ENCODE data around the gene AGBL5.

AGBL5 gene

GRCh38 chr2:27079233-27080139, 28.0 kb downstream of the AGBL5 start:
- no peak for DNase-seq

GRCh38 chr2:27080140-27080469, 28.6 kb downstream of the AGBL5 start:
- no peak for DNase-seq

DNA sequence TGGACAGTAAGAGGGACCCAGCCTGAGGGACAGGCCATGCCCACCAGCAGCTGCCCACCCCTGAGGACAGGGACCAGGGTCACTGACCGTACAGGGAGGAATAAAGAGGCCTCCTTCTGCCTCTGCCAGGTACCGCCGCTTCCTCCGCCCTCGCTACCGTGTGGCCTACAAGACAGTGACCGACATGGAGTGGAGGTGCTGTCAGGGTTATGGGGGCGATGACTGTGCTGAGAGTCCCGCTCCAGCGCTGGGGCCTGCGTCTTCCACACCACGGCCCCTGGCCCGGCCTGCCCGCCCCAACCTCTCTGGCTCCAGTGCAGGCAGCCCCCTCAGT, 29.1 kb downstream of the AGBL5 start:
- DNase-seq: no peak

DNA sequence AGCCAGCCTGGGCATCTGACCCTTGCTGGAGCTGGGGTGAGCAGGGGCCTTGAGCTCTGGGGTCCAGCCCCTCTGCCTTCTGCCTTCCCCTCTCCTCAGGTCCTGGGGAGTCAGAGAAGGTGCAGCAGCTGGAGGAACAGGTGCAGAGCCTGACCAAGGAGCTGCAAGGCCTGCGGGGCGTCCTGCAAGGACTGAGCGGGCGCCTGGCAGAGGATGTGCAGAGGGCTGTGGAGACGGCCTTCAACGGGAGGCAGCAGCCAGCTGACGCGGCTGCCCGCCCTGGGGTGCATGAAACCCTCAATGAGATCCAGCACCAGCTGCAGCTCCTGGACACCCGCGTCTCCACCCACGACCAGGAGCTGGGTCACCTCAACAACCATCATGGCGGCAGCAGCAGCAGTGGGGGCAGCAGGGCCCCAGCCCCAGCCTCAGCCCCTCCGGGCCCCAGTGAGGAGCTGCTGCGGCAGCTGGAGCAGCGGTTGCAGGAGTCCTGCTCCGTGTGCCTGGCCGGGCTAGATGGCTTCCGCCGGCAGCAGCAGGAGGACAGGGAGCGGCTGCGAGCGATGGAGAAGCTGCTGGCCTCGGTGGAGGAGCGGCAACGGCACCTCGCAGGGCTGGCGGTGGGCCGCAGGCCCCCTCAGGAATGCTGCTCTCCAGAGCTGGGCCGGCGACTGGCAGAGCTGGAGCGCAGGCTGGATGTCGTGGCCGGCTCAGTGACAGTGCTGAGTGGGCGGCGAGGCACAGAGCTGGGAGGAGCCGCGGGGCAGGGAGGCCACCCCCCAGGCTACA, 30.7 kb downstream of the AGBL5 start:
- no peak for DNase-seq

GRCh38 chr2:27082773-27083409, 31.4 kb downstream of the AGBL5 start:
- DNase-seq: no peak

DNA sequence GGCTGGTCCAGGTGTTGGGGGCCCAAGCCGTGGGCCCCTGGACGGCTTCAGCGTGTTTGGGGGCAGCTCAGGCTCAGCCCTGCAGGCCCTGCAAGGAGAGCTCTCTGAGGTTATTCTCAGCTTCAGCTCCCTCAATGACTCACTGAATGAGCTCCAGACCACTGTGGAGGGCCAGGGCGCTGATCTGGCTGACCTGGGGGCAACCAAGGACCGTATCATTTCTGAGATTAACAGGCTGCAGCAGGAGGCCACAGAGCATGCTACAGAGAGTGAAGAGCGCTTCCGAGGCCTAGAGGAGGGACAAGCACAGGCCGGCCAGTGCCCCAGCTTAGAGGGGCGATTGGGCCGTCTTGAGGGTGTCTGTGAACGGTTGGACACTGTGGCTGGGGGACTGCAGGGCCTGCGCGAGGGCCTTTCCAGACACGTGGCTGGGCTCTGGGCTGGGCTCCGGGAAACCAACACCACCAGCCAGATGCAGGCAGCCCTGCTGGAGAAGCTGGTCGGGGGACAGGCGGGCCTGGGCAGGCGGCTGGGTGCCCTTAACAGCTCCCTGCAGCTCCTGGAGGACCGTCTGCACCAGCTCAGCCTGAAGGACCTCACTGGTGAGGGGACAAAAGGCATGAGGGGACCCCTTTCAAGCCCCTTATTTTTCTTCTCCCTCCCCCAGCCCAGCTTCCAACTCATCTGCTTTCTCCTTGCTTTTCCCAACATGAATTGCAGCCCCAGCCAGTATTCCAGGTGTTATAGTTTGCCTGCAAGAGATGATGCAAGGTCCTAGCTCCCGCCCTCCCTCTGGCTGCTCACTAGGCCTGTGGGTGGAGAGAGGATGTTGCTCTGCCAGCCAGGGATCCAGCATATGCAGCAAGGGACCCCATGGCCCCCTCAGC, 32.2 kb downstream of the AGBL5 start:
- DNase-seq: no peak

GRCh38 chr2:27084297-27085061, 33.0 kb downstream of the AGBL5 start:
- DNase-seq: no peak

DNA sequence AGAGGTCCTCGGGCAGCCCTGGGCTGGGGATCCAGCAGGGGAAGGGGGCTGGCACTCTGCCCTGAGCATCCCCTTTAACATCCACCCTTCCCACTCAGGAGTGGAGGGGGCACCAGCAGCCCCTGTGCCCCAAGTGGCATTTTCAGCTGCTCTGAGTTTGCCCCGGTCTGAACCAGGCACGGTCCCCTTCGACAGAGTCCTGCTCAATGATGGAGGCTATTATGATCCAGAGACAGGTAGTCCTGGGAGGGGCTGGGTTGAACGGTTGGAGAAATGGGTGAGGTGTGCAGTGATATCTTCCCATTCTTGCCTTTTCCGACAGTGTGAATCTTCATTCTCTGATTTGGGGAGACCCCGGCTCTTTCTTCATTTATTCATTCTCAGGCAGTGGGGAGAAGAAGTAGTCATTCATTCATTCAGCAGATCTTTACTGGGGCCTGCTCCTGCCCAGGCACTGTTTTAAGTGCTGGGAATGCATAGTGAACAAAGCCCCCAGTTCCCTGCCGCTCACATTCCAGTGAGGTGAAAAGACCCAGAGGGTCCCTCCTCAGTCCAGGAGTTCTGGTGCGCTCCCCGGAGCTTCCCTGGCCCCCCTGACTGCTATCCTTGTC, 33.7 kb downstream of the AGBL5 start:
- DNase-seq: no peak

DNA sequence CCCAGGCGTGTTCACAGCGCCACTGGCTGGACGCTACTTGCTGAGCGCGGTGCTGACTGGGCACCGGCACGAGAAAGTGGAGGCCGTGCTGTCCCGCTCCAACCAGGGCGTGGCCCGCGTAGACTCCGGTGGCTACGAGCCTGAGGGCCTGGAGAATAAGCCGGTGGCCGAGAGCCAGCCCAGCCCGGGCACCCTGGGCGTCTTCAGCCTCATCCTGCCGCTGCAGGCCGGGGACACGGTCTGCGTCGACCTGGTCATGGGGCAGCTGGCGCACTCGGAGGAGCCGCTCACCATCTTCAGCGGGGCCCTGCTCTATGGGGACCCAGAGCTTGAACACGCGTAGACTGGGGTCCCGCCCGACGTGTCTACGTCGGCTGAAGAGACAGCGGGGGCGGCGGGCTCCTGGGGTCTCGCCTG, 34.2 kb downstream of the AGBL5 start:
- no peak for DNase-seq

DNA sequence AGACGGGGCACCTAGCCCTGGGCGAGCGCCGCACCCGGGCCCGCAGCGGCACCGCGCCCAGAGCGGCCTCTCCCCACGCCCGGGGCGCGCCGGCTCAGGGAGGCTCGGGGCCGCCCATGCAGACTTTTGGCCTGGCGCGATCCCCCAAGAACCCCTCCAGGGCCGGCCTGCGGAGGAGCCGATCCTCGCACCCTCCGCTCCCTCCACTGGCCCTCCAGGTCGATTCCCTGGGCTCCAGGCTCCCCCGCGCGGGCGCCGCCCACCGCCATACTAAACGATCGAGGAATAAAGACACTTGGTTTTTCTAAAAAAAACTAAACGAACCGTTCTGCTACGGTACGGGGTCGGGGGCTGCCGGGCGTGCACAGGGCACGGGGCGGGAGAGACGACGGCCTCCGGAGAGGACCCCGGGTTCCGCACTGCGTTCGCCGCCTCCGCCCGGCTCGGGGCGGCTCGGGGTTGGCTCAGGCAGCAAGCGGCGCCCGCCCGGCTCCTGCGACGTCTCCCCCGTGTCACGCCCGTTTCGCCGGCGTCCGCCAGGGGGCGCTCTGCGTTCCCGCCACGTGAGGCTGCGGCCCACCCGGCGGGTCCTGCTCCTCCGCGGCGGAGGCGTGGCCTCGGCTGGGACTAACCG, 34.7 kb downstream of the AGBL5 start:
- peak; percentile 97 for DNase-seq

DNA sequence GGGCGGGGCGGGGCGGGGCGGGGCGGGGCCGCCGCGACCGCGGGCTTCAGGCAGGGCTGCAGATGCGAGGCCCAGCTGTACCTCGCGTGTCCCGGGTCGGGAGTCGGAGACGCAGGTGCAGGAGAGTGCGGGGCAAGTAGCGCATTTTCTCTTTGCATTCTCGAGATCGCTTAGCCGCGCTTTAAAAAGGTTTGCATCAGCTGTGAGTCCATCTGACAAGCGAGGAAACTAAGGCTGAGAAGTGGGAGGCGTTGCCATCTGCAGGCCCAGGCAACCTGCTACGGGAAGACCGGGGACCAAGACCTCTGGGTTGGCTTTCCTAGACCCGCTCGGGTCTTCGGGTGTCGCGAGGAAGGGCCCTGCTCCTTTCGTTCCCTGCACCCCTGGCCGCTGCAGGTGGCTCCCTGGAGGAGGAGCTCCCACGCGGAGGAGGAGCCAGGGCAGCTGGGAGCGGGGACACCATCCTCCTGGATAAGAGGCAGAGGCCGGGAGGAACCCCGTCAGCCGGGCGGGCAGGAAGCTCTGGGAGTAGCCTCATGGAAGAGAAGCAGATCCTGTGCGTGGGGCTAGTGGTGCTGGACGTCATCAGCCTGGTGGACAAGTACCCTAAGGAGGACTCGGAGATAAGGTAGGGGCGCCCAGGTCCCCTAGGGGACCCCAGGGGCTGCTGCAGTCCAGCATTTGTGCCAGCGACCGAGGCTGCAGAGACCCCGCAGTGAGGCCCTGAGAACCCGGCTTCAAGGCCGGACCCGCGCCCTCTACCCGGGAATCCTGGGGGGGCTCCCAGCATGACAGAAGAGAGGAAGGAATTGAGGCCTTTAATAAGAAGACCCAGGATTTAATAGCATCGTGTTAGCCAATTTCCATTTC, 35.5 kb downstream of the AGBL5 start, which contains the start of gene KHK:
Gene KHK, plus strand, starts transcription at position 49 of the 870 bp plus-strand sequence. Its CDS starts 488 bp downstream, at position 537.
- DNase-seq: no peak

DNA sequence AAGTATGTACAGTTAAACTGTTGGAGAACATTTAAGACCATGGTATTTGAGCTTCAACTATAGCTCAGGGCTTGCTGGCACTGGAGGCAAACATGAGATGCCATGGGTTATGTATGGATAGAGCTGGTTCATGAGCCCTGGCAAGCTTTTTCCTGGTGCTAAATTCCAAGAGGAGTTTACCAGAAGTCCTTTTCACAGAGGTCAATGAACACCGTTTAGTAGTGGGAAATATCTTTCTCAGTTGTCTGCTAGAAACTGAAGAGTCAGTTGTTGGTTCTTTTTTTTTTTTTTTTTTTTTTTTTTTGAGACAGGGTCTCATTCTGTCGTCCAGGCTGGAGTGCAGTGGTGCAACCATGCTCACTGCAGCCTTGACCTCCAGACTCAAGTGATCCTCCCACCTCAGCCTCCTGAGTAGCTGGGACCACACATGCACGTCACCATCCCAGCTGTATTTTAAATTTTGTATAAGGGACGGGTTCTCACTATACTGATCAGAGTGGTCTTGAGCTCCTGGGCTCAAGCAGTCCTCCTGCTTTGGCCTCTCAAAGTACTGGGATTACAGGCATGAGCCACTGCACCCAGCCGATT, 36.4 kb downstream of the AGBL5 start:
- no peak for DNase-seq

GRCh38 chr2:27088634-27089033, 37.2 kb downstream of the AGBL5 start:
- DNase-seq: no peak

DNA sequence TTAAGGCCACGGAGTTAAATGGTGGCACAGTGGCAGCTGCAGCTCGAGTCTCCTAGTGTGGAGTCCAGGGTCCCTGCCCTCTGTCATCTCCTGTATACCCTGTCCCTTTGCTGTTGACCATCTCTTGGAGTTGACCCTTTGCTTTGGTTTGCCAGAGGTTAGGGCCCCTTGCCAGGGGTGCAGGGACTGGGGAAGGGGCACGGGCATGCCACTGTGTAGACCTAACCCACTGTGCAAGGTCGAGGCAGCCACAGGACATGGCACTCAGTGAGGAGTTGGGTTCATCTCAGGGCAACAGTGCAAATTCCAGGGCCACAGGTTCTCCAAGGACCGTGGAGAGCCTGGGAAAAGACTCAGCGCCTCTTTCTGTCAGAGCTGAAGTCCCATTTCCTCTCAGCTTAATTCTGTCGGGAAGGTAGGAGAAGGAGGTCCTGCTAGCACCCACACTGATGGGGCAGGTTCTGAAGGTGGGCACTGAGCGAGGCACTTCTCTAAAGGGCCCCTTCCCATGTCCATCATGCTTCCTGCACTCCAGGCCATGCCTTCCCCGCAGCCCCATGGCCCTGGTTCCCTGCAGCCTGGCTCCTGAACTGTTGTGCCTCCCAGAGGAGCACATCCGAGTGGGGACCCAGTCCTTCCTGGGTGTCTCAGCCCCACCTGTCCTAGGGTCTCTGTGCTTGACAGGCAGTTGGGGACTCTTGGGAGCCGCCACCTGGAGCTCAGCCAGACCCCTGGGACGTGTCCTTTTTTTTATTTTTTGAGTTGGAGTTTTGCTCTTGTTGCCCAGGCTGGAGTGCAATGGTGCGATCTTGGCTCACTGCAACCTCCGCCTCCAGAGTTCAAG, 37.9 kb downstream of the AGBL5 start:
- no peak for DNase-seq

- no peak for DNase-seq
These were observed 40.6 kb downstream of the AGBL5 start for GRCh38 chr2:27091746-27092695.

DNA sequence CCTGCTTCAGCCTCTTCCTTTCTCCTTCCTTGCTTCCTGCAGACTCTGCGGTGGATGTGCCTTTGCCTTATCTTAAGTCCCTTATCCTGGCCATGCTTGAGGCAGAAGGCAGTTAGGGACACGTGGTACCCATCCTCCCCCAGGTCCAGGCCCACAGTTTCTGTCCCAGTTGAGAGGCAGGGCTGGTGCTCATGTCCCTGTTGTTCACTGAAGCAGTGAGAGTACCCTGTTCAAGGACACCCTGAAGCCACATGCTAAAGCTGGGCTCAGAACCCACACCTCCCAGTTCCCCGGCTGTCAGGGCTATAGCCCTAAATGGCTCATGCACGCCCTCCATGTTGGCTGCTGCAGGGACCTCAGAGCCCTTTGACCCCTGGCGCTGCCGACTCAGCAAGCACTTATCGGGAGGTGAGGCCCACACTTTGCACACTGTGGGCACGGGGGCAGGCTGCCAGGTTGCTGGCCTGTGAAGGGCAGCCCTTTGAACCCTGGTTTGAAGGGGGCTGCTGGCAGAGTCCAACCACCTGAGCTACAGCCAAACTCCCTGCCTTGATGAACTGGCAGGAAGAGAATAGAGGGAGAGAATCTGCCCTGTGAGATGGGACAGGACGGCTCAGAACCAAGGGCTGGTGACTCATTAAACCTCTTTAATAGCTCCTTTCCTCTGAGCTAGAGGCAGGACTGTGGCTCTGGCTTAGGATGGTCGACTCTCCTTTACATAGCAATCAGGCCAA, 41.4 kb downstream of the AGBL5 start:
- no peak for DNase-seq

Data from T-helper 9 cell (primary cell).